ENCODE results near the gene RAB27A. TPM values are rescaled to one million over a fixed set of nuclear protein-coding genes. Genes with fewer than 3 reads are reported as not detected.

Gene RAB27A
- total and polyA plus RNA-seq, 2 of the 13 experiments (the other 11 are each of a cell fraction or from before 2014, with no cell fraction given): 3.4 to 8.1 TPM

DNA sequence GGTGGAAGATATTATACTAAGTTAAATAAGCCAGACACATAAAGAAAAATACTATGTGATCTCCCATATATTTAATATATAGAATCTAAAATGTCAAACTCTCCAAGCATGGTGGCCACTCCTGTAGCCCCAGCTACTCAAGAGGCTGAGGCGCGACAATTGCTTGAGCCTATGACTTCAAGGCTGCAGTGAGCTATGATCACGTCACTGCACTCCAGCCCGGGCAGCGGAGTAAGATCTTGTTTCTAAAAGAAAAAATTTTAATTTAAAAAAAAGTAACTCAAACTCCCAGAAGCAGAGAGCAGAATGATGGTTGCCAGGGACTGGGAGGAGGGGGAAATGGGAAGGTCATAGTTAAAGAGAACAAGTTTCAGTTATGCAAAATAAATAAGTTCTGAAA, 13.3 kb downstream of the RAB27A start:
- no peak overlapping the region for H2AFZ ChIP-seq (ENCODE audit: low read length)
- ATAC-seq: no peak
- no peaks in the 10 kb centered on the region for H4K20me1 ChIP-seq (ENCODE audit: insufficient read depth, low read length)
- WGBS (ENCODE audit: low lambda C conversion rate): 94% methylated on average over 5 of the region's 5 CpGs
- H3K27me3 ChIP-seq (ENCODE audit: control insufficient read depth in 1 of 2, insufficient read depth in 2 of 2, low read length in 2 of 2): no peaks in the 10 kb centered on the region; a peak in 1 of 5 replicates
- TF ChIP-seq NR2C2 (CRISPR knock-in tag; IDR thresholded peaks at IDR 0.05; ENCODE audit: borderline replicate concordance) (no peak), ZNF3 (CRISPR knock-in tag; IDR thresholded peaks at IDR 0.05) (no peak), NFYB (CRISPR knock-in tag; IDR thresholded peaks at IDR 0.05) (no peak), PRDM4 (CRISPR knock-in tag; IDR thresholded peaks at IDR 0.05; ENCODE audit: borderline replicate concordance) (no peak), HIVEP1 (CRISPR knock-in tag; IDR thresholded peaks at IDR 0.05) (no peak), MBD4 (IDR thresholded peaks at IDR 0.05; ENCODE audit: borderline replicate concordance, low read length) (no peak), ZNF501 (CRISPR knock-in tag; IDR thresholded peaks at IDR 0.05) (no peak), MTERF4 (CRISPR knock-in tag; IDR thresholded peaks at IDR 0.05) (no peak), ZFP36L2 (CRISPR knock-in tag; IDR thresholded peaks at IDR 0.05) (no peak), ZNF484 (CRISPR knock-in tag; IDR thresholded peaks at IDR 0.05; ENCODE audit: borderline replicate concordance, low read depth) (no peak), PLRG1 (conservative IDR thresholded peaks at IDR 0.05) (no peak), DPF2 (CRISPR knock-in tag; IDR thresholded peaks at IDR 0.05; ENCODE audit: borderline replicate concordance, low read depth) (no peak), PCBP1 (IDR thresholded peaks at IDR 0.05; ENCODE audit: borderline replicate concordance, low read depth, low read length) (no peak), FOSL2 (CRISPR knock-in tag; IDR thresholded peaks at IDR 0.05) (no peak), BCL6 (CRISPR knock-in tag; IDR thresholded peaks at IDR 0.05) (no peak), MIXL1 (CRISPR knock-in tag; IDR thresholded peaks at IDR 0.05) (no peak)
- TF ChIP-seq, protein P1, sequence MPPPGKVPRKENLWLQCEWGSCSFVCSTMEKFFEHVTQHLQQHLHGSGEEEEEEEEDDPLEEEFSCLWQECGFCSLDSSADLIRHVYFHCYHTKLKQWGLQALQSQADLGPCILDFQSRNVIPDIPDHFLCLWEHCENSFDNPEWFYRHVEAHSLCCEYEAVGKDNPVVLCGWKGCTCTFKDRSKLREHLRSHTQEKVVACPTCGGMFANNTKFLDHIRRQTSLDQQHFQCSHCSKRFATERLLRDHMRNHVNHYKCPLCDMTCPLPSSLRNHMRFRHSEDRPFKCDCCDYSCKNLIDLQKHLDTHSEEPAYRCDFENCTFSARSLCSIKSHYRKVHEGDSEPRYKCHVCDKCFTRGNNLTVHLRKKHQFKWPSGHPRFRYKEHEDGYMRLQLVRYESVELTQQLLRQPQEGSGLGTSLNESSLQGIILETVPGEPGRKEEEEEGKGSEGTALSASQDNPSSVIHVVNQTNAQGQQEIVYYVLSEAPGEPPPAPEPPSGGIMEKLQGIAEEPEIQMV (CRISPR knock-in tag; IDR thresholded peaks at IDR 0.05; ENCODE audit: low read depth): no peak
- TF ChIP-seq, protein P2, sequence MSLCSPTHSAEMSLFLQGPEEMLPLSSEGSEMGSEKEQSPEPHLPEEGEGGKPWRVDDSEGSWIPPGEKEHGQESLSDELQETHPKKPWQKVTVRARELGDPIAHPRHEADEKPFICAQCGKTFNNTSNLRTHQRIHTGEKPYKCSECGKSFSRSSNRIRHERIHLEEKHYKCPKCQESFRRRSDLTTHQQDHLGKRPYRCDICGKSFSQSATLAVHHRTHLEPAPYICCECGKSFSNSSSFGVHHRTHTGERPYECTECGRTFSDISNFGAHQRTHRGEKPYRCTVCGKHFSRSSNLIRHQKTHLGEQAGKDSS (CRISPR knock-in tag; IDR thresholded peaks at IDR 0.05; ENCODE audit: borderline replicate concordance, low read depth): no peak
- TF ChIP-seq, protein P3, sequence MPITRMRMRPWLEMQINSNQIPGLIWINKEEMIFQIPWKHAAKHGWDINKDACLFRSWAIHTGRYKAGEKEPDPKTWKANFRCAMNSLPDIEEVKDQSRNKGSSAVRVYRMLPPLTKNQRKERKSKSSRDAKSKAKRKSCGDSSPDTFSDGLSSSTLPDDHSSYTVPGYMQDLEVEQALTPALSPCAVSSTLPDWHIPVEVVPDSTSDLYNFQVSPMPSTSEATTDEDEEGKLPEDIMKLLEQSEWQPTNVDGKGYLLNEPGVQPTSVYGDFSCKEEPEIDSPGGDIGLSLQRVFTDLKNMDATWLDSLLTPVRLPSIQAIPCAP (CRISPR knock-in tag; IDR thresholded peaks at IDR 0.05; ENCODE audit: low read depth): no peak
- ChIA-PET CTCF (ENCODE audit: low intra/inter-chr PET ratio, low total read pairs) (no interaction called here), POLR2A (no interaction called here)
- H3K4me3 ChIP-seq (replicated peaks in 1 of 3; ENCODE audit: insufficient read depth in 1 of 3, low read depth in 2 of 3, low read length in 3 of 3): no peak overlapping the region
- no peaks in the 10 kb centered on the region for H3K36me3 ChIP-seq (replicated peaks in 1 of 2; ENCODE audit: control insufficient read depth in 1 of 2, insufficient read depth in 2 of 2, low read length in 2 of 2)
- DNase-seq (ENCODE audit: low spot score): no peak
- no peaks in the 10 kb centered on the region for H3K9me3 ChIP-seq (ENCODE audit: low read length)
- peaks cover 12% of the 10 kb centered on the region for H3K4me1 ChIP-seq (ENCODE audit: insufficient read depth, low read length)
- no peak overlapping the region for H3K4me2 ChIP-seq (ENCODE audit: low read depth, low read length)
- intact Hi-C loops (cut with micrococcal nuclease; ENCODE audit: unreplicated experiment): no loop called here
- H3K79me2 ChIP-seq (ENCODE audit: insufficient read depth, low read length): no peaks in the 10 kb centered on the region
- no peak overlapping the region for H3K27ac ChIP-seq (ENCODE audit: extremely low read length, insufficient read depth, low read length)
- H3K9ac ChIP-seq (ENCODE audit: insufficient read depth, low read depth, low read length): no peak overlapping the region
- no TSS peak for BruUV-seq (replicated peaks)
- FAIRE-seq: no peak
- in situ Hi-C loops (cut with HindIII; ENCODE audit: extremely low pct_ligation_motif_present, low pct_unique_long_range_greater_than_20kb): no loop called here
